MM.1S (cell line): ENCODE data around the gene MGST2.

Source experiments
- CTCF ChIP-seq: fragments of 300-600 bp; sonication (generic); IDR thresholded peaks from 2 replicates; pipeline ENCODE4 v1.5.1; 2016; ENCODE audit warnings: antibody characterized with exemption, low read length, mixed read lengths
- EZH2 ChIP-seq: fragments of 300-600 bp; sonication (generic); optimal IDR thresholded peaks from 2 replicates; pipeline ENCODE3; 2017; ENCODE audit warnings: low read depth, mild to moderate bottlenecking, antibody characterized with exemption, low read length, mixed read lengths

- no peak for TF ChIP-seq CTCF
- no peak for TF ChIP-seq EZH2
These were observed 18.4 kb upstream of the MGST2 start for GRCh38 chr4:139647184-139647583.
